IPS DF 6.9 (cell line): Measurements from ENCODE around the gene FREM2.

Experiments
- DNase-seq: peaks from one replicate; pipeline ENCODE4 v3.0.0-alpha.2; 2013; ENCODE audit warnings: low read depth, low spot score
- H3K27ac ChIP-seq: one replicate; pipeline ENCODE4 v1.5.1; 2013; ENCODE audit warnings: low read length, control low read depth
- H3K27me3 ChIP-seq: 2 replicates; pipeline ENCODE4 v1.6.1; 2013; ENCODE audit warnings: mild to moderate bottlenecking, low read length; ENCODE audit not compliant: control insufficient read depth, insufficient read depth
- H3K36me3 ChIP-seq: 2 replicates; pipeline ENCODE4 v1.6.1; 2013; ENCODE audit warnings: low read length; ENCODE audit not compliant: control insufficient read depth, insufficient read depth
- H3K4me1 ChIP-seq: 2 replicates; pipeline ENCODE4 v1.6.1; 2013; ENCODE audit warnings: low read length; ENCODE audit not compliant: control insufficient read depth, insufficient read depth
- H3K4me3 ChIP-seq: 2 replicates; pipeline ENCODE4 v1.5.1; 2013; ENCODE audit warnings: mild to moderate bottlenecking, low read length
- H3K9me3 ChIP-seq: 2 replicates; pipeline ENCODE4 v1.6.1; 2013; ENCODE audit warnings: low read length, inconsistent platforms; ENCODE audit not compliant: control insufficient read depth, insufficient read depth
- WGBS: extraction: QIAGEN DNeasy Blood & Tissue Kit; methylation state at CpG from one replicate; pipeline ENCODE4 v1.1.7; 2013; ENCODE audit warnings: mixed read lengths, missing lambda C conversion rate; ENCODE audit not compliant: insufficient read length, insufficient coverage; 5-methylcytosine and 5-hydroxymethylcytosine counted together

The FREM2 gene

DNA sequence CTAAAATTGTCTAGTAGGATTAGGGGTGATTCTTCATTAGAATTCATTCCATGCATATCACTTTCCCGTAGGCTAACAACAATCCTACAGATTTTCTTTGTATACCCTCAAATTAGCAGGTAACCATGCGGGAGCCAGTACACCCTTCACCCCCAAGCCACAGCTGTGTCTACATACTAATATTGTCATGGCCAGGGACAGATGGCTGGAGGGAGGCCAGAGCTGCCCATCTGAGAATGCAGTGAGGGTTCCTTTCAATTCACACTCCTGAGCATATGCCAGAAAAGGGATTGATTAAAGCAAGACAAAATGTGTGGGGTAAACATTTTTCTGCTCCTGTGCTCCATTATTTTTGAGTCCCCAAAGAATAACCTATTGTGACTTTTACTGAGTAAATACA is 68.9 kb downstream of the FREM2 start:
- Histone ChIP-seq H3K9me3 (no peaks in the 10 kb centered on the region), H3K36me3 (no peaks in the 10 kb centered on the region), H3K27ac (no peak overlapping the region), H3K4me3 (no peak overlapping the region), H3K27me3 (no peaks in the 10 kb centered on the region), H3K4me1 (peaks cover 1% of the 10 kb centered on the region; the same call in 1 of the 2 replicates)
- no peak for DNase-seq
- no CpG with 5 or more reads among the region's 2 CpGs for WGBS

DNA sequence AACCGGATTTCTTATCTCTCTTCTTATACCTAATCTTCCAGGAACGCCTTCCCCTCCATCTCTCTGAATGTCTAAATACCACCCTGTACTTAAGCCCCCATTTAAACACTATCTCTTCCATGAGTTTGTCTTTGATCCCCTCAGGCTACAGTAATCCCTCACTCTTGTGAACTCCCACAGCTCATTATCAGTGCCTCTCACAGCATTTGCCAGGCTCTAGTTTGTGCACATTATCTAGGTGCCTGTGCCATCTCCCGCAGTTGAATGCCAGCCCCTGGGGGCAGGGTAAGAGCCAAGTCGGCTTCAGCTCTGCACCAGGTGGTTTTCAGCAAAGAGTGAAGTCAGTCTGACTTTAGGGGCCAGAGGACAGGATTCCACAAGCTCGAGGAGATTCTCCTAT is 71.4 kb downstream of the FREM2 start:
- H3K27me3 ChIP-seq: no peaks in the 10 kb centered on the region
- no CpG with 5 or more reads among the region's 5 CpGs for WGBS
- H3K4me3 ChIP-seq: no peak overlapping the region
- H3K36me3 ChIP-seq: no peaks in the 10 kb centered on the region
- no peak for DNase-seq
- no peaks in the 10 kb centered on the region for H3K9me3 ChIP-seq
- H3K4me1 ChIP-seq: peaks cover 1% of the 10 kb centered on the region; the same call in 1 of the 2 replicates
- no peak overlapping the region for H3K27ac ChIP-seq

DNA sequence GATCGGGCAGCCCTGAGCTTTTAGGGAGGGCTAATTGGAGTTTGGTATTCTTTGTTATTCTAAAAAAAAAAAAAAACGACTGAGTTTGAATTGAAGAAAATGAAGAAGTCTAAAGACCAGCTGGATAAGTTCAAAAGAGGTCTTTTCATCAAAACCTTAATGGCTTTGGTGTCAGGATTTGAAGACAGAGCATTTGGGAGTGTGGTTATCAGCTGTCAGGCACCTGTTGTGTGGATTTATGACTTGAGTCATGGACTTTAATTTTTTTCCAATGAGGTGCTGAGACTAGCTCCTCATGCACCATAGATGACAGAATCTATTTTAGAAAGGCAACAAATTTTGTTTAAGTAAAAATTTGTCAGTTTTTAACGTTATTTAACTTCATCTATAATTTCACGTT is 72.5 kb downstream of the FREM2 start:
- no CpG with 5 or more reads among the region's 4 CpGs for WGBS
- H3K27ac ChIP-seq: no peak overlapping the region
- no peak for DNase-seq

DNA sequence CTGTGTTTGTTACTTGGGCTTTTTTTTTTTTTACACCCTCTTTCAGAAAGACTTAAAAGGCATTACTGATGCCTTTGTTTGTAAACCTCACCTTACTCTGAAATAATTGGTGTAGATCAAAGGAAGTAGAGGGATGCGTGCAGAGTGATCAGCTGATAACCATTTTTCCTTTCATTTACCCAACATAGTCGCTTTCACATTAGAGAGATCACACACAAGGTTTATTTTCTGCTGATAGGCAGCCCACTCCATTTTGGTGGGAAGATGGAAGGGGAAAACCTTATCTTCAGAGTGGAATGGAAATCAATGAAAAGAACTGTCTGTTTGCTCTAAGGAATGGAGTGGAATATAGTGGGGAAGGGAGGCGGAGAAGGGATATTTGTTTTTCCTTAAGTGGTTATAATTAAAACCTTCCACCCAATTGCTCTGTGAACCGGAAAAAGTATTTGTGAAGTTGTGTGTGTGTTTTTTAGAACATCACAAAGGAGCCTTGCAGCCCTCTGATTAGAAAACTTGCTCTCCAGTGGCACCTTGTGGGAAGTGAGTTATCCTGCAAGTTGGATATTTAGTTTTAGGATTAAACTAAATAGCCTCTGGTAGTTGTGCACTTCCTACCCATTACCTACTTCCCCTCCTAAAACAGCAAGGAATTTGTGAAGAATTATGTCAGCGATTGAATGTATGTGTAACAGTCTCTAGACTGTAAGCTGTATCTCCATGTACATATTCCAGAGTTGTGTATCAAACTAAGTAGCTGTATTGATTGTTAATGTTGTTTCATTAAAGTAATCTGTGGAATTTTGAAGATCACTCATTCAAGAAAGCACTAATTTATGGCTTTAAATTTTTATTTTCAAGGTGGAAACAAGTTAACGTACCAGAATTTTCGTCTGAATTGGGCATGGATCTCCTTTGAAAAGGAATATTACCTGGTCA is 76.8 kb downstream of the FREM2 start:
- no CpG with 5 or more reads among the region's 7 CpGs for WGBS
- H3K4me3 ChIP-seq: no peak overlapping the region
- peak; percentile 18 for DNase-seq

More for the DNA sequence above, 72.5 kb downstream of the FREM2 start:
- H3K36me3 ChIP-seq: no peaks in the 10 kb centered on the region
- no peaks in the 10 kb centered on the region for H3K9me3 ChIP-seq
- H3K4me1 ChIP-seq: peaks cover 1% of the 10 kb centered on the region; the same call in 1 of the 2 replicates
- no peak overlapping the region for H3K4me3 ChIP-seq
- H3K27me3 ChIP-seq: no peaks in the 10 kb centered on the region

DNA sequence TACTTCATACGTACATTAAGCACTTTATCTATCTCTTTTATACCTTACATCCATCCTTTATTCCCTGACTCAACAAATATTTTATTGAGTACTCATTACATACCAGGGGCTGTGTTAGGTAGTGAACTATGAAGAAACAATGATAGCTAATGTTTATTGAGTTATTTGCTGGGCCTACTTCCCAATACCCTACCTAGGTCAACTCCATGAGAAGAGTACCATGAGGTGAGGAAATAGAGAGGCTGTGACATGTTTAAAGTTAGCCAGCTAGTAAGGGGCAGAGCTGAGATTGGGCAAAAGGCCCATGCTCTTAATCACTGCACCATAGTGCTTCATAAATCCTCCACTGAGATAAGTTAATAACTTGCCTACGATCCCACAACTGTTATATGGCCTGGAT is 79.9 kb downstream of the FREM2 start:
- DNase-seq: no peak
- Histone ChIP-seq H3K4me1 (no peaks in the 10 kb centered on the region), H3K36me3 (0 out of 2 replicates have a peak, but pooled peaks cover 2% of the 10 kb centered on the region), H3K4me3 (no peak overlapping the region), H3K27ac (no peak overlapping the region), H3K9me3 (no peaks in the 10 kb centered on the region), H3K27me3 (no peaks in the 10 kb centered on the region)
- 100% methylated on average over 1 of the region's 2 CpGs for WGBS

More for the DNA sequence above, 76.8 kb downstream of the FREM2 start:
- Histone ChIP-seq H3K36me3 (no peaks in the 10 kb centered on the region), H3K9me3 (no peaks in the 10 kb centered on the region), H3K4me1 (no peaks in the 10 kb centered on the region), H3K27me3 (no peaks in the 10 kb centered on the region), H3K27ac (no peak overlapping the region)

DNA sequence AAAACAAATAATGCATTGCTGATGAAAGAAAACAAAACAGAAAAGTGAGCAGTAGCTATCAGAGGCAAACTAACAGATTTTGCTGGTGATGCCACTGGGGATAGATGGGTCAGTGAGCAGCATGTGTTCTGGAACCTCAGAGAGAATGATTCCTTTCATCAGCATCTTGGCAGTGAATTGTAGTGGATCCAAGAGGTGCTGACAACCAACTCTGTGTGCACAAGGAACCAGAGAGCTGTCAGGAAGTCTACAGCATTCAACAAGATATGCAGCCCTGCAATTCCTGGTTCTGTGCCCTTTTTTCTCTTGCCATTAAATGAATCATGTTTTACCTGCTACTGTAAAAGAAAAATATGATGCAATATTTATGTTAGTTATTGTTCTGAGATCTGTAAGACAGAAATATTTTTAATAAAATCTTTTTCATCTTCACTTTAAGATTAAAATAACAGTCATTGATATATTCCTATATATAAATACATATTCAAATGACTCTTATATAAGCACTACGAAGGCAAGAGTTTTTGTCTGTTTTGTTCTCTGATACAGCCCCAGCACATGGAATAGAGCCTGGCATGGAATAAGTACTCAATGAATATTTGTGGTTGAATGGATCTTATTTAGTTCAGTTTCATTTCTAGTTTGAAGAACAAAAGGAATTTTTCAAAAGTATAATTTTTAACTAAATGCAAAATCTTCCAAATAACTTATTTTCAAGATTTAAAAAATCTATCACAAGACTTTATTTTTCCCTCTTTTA is 80.8 kb downstream of the FREM2 start:
- Histone ChIP-seq H3K4me3 (no peak overlapping the region), H3K9me3 (no peaks in the 10 kb centered on the region), H3K27ac (no peak overlapping the region), H3K36me3 (0 out of 2 replicates have a peak, but pooled peaks cover 2% of the 10 kb centered on the region), H3K27me3 (no peaks in the 10 kb centered on the region), H3K4me1 (no peaks in the 10 kb centered on the region)
- DNase-seq: no peak
- no CpG with 5 or more reads among the region's 1 CpG for WGBS

DNA sequence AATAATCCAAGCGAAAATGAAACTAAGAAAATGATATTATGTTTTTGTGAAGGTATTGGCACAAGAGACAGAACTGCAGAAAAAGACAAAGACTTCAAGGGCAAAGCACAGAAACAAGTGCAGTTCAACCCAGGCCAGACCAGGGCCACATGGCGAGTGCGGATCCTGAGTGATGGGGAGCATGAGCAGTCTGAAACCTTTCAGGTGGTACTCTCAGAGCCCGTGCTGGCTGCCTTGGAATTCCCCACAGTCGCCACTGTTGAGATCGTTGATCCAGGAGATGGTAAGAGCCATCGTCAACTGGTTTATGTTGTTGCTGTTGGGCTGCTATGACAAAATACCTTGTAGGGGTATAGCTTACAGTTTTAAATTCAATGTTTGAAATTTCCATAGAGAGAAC is 82.6 kb downstream of the FREM2 start:
- no peaks in the 10 kb centered on the region for H3K4me1 ChIP-seq
- H3K27ac ChIP-seq: no peak overlapping the region

DNA sequence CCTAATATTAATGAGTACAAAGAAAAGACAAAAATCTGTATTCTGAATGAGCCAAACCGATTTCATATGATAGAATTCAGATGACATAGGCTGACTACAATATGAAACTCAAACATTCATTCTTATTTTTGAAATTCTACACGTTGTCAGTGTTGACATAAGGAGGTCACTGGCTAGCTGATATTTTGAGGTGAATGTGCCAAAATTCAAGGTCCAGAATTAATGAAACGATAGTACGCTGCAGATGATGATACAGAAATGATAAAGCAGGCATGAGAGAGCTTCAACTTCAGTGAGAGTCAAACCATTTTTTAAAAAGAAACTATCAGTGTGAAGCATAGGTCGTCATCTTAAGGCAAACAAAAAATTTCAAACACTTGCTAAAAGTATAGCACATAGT is 88.2 kb downstream of the FREM2 start:
- H3K4me1 ChIP-seq: no peaks in the 10 kb centered on the region
- H3K9me3 ChIP-seq: no peaks in the 10 kb centered on the region
- DNase-seq: no peak
- WGBS: no CpG with 5 or more reads among the region's 5 CpGs
- H3K27me3 ChIP-seq: no peaks in the 10 kb centered on the region
- no peak overlapping the region for H3K27ac ChIP-seq
- H3K36me3 ChIP-seq: no peaks in the 10 kb centered on the region
- H3K4me3 ChIP-seq: no peak overlapping the region

More for the DNA sequence above, 82.6 kb downstream of the FREM2 start:
- Histone ChIP-seq H3K9me3 (no peaks in the 10 kb centered on the region), H3K27me3 (no peaks in the 10 kb centered on the region), H3K36me3 (0 out of 2 replicates have a peak, but pooled peaks cover 2% of the 10 kb centered on the region), H3K4me3 (no peak overlapping the region)
- DNase-seq: no peak
- WGBS: 100% methylated on average over 1 of the region's 7 CpGs

DNA sequence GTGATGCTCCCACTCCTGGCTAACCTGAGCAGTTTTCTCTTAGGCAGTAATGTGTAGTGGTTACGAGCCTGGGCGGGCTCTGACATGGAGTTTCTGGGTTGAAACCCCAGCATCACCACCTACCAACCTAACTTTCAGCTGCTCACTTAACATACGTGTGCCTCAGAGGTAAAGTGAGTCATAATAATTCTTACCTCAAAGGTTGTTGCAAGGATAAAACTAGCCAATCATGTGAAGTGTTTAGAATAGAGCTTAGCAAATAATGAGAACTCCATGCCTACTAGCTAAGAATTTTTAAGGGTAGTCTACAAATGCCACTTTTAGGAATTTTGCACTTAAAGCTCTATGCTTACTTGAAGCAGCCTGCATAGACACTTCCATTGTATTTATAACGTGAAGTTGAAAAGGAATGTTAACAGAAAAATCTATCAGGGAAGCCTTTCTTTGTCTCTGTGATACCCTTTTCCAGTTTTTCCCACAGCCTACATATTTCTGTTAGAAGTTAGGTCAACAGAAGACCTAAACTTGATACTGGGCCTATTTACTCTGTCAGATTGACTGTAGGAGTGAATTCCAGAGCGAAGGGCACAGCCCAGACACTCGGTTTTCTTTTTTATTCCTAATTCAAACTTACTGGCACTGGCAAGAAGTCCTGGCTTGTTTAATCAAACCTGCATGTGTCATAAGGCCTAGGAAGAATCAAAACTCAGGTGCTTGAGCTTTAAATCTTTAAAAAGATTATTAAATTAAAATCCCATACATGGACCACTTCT is 90.7 kb downstream of the FREM2 start:
- Histone ChIP-seq H3K4me3 (no peak overlapping the region), H3K4me1 (no peaks in the 10 kb centered on the region), H3K9me3 (no peaks in the 10 kb centered on the region), H3K36me3 (no peaks in the 10 kb centered on the region), H3K27me3 (no peaks in the 10 kb centered on the region), H3K27ac (no peak overlapping the region)
- DNase-seq: no peak
- no CpG with 5 or more reads among the region's 6 CpGs for WGBS

DNA sequence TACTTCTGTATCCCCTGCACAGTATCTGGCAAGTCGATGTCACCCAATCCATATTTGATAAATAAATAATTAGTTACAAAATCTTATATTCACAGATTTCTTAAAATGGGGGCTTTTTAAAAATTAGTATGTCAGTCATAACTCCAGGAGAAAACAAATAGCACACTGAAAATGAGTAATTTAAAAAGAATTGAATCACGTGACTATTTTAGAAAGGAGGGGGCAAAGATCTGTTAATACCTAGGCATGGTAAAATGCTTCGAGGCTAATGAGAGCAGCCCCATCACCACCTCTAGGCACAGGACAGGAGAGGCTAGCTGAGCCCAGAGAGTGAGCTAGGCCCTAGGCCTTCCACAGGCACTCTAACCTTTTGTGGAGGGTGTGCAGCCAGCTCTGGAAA is 94.7 kb downstream of the FREM2 start:
- Histone ChIP-seq H3K4me3 (no peak overlapping the region), H3K36me3 (no peaks in the 10 kb centered on the region), H3K9me3 (no peaks in the 10 kb centered on the region), H3K27ac (no peak overlapping the region), H3K27me3 (no peaks in the 10 kb centered on the region), H3K4me1 (no peaks in the 10 kb centered on the region)
- no CpG with 5 or more reads among the region's 3 CpGs for WGBS
- no peak for DNase-seq
